Gastroesophageal sphincter (tissue), 3 donors: ENCODE measurements around the gene CACUL1.

Experiments
- EP300 ChIP-seq: sonication (generic); formaldehyde crosslinking; IDR thresholded peaks from one replicate; pipeline ENCODE4 v1.6.1; 2017; ENCODE audit warnings: antibody characterized with exemption, mild to moderate bottlenecking
- POLR2A ChIP-seq, 2 donors: fragments of 450-650 bp; IDR thresholded peaks; one replicate each; pipeline ENCODE4 v1.6.1; 2017; ENCODE audit warnings: antibody characterized with exemption in 2 of 2, mild to moderate bottlenecking in 2 of 2, moderate library complexity in 1 of 2
- TF ChIP-seq, protein P1 (sequence below), 4 experiments: fragments of 200-600 bp in 2 of 4; fragments of 450-650 bp in 2 of 4; sonication (generic) in 1 of 4; IDR thresholded peaks; one replicate each; pipeline ENCODE4 v1.5.1; 2017 to 2019; ENCODE audit warnings: antibody characterized with exemption in 4 of 4, mild to moderate bottlenecking in 2 of 4, moderate library complexity in 2 of 4

GRCh38 chr10:118667732-118668131 lies 87.0 kb downstream of the CACUL1 start:
- TF ChIP-seq, protein P1, sequence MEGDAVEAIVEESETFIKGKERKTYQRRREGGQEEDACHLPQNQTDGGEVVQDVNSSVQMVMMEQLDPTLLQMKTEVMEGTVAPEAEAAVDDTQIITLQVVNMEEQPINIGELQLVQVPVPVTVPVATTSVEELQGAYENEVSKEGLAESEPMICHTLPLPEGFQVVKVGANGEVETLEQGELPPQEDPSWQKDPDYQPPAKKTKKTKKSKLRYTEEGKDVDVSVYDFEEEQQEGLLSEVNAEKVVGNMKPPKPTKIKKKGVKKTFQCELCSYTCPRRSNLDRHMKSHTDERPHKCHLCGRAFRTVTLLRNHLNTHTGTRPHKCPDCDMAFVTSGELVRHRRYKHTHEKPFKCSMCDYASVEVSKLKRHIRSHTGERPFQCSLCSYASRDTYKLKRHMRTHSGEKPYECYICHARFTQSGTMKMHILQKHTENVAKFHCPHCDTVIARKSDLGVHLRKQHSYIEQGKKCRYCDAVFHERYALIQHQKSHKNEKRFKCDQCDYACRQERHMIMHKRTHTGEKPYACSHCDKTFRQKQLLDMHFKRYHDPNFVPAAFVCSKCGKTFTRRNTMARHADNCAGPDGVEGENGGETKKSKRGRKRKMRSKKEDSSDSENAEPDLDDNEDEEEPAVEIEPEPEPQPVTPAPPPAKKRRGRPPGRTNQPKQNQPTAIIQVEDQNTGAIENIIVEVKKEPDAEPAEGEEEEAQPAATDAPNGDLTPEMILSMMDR (IDR thresholded peaks at IDR 0.05) = no peak
- TF ChIP-seq POLR2A (IDR thresholded peaks at IDR 0.05) (no peak), EP300 (no peak)
